Measurements from ENCODE around the gene DYNLT5.

DNA sequence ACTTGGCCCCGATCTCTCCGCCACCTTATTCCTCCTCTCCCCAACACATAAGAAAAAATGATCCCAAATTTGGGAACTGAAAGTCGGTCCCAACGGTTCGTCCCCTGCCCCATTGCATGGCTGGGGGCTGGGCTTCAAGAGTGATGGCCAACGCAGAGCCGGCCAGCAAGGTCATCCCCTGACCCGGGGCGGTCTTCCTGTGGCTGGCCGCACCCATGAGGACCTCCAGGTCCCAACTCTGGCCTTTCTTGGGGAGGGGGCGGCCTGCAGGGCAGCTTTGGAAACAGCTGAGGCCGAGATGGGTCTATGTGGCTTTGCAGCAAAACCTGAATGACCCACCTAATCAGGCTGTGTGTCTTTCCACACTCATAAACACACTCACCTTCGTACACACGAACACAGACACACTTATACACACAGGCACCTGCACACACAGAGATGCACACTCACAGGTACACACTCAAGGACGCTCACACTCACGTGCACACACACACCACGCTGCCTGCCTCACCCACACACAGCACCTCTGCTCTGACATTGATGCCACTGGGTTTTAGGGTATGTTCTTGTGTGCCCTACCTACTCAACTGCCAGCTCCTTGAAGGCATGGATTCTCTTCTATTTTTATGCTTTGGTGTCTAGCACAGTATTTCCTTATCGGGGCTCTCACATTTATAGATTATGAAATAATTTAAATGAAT, 562 bp downstream of the DYNLT5 start:
- TF ChIP-seq, protein P1, sequence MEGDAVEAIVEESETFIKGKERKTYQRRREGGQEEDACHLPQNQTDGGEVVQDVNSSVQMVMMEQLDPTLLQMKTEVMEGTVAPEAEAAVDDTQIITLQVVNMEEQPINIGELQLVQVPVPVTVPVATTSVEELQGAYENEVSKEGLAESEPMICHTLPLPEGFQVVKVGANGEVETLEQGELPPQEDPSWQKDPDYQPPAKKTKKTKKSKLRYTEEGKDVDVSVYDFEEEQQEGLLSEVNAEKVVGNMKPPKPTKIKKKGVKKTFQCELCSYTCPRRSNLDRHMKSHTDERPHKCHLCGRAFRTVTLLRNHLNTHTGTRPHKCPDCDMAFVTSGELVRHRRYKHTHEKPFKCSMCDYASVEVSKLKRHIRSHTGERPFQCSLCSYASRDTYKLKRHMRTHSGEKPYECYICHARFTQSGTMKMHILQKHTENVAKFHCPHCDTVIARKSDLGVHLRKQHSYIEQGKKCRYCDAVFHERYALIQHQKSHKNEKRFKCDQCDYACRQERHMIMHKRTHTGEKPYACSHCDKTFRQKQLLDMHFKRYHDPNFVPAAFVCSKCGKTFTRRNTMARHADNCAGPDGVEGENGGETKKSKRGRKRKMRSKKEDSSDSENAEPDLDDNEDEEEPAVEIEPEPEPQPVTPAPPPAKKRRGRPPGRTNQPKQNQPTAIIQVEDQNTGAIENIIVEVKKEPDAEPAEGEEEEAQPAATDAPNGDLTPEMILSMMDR (optimal IDR thresholded peaks at IDR 0.05 in 1 of 3, IDR thresholded peaks at IDR 0.05 in 1 of 3, conservative IDR thresholded peaks at IDR 0.05 in 1 of 3; ENCODE audit: extremely low read depth in 1 of 3, insufficient read depth in 2 of 3, low read length in 3 of 3) = no peak
- no peak for TF ChIP-seq EZH2 (IDR thresholded peaks at IDR 0.05; ENCODE audit: low read length)

Data from keratinocyte (primary cell).